Measurements from ENCODE around the gene PTPRC.

PTPRC gene

GRCh38 chr1:198620218-198620617, 18.6 kb upstream of the PTPRC start:
- no peak for DNase-seq (ENCODE audit: low read depth)
- H3K4me3 ChIP-seq (ENCODE audit: control insufficient read depth, low read depth, low read length): no peak overlapping the region
- no peak for TF ChIP-seq CTCF (conservative IDR thresholded peaks at IDR 0.05; ENCODE audit: control insufficient read depth, insufficient read depth, low read depth, low read length)

GRCh38 chr1:198620951-198621824, 17.7 kb upstream of the PTPRC start:
- no peak overlapping the region for H3K4me3 ChIP-seq (ENCODE audit: control insufficient read depth, low read depth, low read length)
- no peak for DNase-seq (ENCODE audit: low read depth)
- no peak for TF ChIP-seq CTCF (conservative IDR thresholded peaks at IDR 0.05; ENCODE audit: control insufficient read depth, insufficient read depth, low read depth, low read length)

GRCh38 chr1:198622001-198622400, 16.8 kb upstream of the PTPRC start:
- TF ChIP-seq CTCF (conservative IDR thresholded peaks at IDR 0.05; ENCODE audit: control insufficient read depth, insufficient read depth, low read depth, low read length): no peak
- DNase-seq (ENCODE audit: low read depth): no peak
- no peak overlapping the region for H3K4me3 ChIP-seq (ENCODE audit: control insufficient read depth, low read depth, low read length)

- DNase-seq (ENCODE audit: low read depth): peak; percentile 82
- no peak for TF ChIP-seq CTCF (conservative IDR thresholded peaks at IDR 0.05; ENCODE audit: control insufficient read depth, insufficient read depth, low read depth, low read length)
- no peak overlapping the region for H3K4me3 ChIP-seq (ENCODE audit: control insufficient read depth, low read depth, low read length)
Observed at GRCh38 chr1:198623752-198624647, 14.8 kb upstream of the PTPRC start.

GRCh38 chr1:198624648-198624980, 14.2 kb upstream of the PTPRC start:
- no peak for TF ChIP-seq CTCF (conservative IDR thresholded peaks at IDR 0.05; ENCODE audit: control insufficient read depth, insufficient read depth, low read depth, low read length)
- no peak overlapping the region for H3K4me3 ChIP-seq (ENCODE audit: control insufficient read depth, low read depth, low read length)
- DNase-seq (ENCODE audit: low read depth): no peak

GRCh38 chr1:198627436-198628066, 11.3 kb upstream of the PTPRC start:
- TF ChIP-seq CTCF (conservative IDR thresholded peaks at IDR 0.05; ENCODE audit: control insufficient read depth, insufficient read depth, low read depth, low read length): no peak
- no peak for DNase-seq (ENCODE audit: low read depth)
- no peak overlapping the region for H3K4me3 ChIP-seq (ENCODE audit: control insufficient read depth, low read depth, low read length)
